HG03342 (cell line): ENCODE data around the gene CCDC194.

Source experiments
- ATAC-seq: cut with Tn5 transposase; IDR thresholded peaks from one replicate; pipeline ENCODE4 v1.9.1; 2021; ENCODE audit warnings: mild to moderate bottlenecking, moderate library complexity; ENCODE audit not compliant: unreplicated experiment

The CCDC194 gene

GRCh38 chr19:17406046-17406886, 12.3 kb upstream of the CCDC194 start:
- peak; percentile 30 for ATAC-seq

DNA sequence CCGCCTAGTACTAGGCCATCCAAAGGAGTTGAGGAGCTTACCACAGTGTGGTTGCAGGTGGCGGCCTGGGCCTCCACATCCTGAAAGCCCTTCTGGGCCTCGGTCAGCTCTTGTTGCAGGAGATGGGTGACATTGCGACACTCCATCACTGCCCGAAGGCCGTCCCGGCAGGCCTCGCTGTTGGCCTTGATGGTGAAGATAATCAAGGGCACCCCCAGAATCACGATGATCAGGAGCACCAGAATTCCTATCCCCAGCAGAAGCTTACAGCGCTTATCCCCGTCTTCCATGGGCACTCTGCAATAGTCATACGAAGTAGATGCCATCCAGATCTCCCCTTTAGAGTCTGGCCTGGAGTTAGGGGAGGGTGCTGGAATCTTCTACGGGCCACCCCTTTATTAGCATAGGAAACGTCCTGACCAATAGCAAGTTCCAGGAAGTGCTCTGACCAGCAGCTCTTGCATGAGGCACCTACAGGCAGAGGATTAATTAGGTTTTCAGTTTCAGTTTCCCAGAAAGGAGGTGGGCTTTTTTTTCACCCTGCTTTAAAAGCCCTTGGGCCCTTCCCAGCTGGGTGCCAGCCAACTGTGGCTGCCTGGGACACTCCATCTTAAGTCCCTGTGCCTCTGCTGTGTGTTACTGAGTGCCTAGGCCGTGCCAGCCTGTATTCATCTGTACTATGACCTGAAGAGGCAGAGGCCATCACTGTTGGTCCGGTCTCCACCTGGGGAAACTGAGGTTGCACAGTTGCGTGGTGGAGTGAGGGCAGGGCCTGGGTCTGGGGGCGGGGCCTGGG, 11.5 kb upstream of the CCDC194 start, which contains the start of gene BST2:
Gene BST2 (minus strand): TSS at position 381 of the 796 bp plus-strand sequence. CDS start 55 bp downstream, at position 326.
- ATAC-seq, result peak; percentile 70

GRCh38 chr19:17404621-17405249, 10.7 kb upstream of the CCDC194 start:
- peak; percentile 32 for ATAC-seq

DNA sequence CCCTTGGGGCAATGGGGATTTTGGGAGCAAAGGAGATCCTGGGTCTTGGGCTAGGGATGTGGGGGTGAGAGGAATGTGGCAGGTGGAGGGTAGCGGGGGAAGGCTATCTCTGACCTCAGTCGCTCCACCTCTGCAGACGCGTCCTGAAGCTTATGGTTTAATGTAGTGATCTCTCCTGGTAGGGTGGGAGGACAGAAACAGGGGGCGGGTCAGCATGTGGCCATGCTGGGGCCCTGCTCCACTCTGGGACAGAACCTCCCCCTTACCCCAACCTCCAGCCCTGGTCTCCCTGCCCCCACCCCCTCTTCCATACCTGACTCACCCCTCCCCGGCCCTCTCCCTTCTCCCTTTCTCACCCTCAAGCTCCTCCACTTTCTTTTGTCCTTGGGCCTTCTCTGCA, 10.0 kb upstream of the CCDC194 start:
- ATAC-seq, result no peak

DNA sequence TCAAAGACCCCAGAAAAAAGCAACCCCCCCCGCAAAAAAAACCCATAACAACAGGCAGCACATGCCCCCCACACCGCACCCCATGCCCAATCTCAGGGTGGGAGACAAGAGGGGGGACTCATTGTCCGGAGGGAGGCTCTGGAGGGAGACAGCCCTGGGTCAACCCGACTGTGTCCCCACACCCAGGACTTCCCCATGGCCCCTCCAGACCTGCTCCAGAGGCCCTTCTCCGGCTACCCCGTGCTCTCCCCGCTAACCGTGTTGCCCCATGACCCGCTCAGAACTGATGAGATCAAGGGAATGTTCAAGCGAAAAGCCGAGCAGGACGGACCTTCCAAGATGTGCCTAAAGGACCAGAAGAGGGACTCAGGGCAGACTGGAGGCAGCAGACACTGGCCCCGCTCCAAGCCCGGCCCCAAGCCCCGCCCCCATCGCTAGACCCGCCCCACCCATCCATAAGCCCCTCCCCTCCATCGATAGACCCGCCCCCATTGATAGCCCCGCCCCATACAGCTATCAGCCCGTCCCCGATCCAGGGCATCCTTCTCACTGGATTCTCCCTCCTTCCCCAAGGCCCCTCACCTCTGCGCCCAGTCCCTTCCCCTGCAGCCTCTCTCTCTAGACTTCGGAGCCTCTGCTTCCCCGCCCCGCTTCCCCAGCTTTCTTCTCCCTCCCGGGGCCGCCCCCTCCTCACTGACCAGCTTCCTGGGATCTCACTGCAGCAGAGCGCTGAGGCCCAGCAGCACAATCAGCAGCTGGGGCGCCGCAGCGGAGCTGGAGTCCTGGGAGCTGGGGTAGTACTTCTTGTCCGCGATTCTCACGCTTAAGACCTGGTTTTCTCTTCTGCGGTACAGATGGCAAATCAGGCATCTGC, 9.2 kb upstream of the CCDC194 start:
- no peak for ATAC-seq

- ATAC-seq, result no peak
Observed at GRCh38 chr19:17401628-17402027, 7.6 kb upstream of the CCDC194 start.

- no peak for ATAC-seq
Observed at GRCh38 chr19:17398902-17399527, 5.0 kb upstream of the CCDC194 start.

GRCh38 chr19:17394891-17395415, 957 bp upstream of the CCDC194 start:
- ATAC-seq, result no peak

DNA sequence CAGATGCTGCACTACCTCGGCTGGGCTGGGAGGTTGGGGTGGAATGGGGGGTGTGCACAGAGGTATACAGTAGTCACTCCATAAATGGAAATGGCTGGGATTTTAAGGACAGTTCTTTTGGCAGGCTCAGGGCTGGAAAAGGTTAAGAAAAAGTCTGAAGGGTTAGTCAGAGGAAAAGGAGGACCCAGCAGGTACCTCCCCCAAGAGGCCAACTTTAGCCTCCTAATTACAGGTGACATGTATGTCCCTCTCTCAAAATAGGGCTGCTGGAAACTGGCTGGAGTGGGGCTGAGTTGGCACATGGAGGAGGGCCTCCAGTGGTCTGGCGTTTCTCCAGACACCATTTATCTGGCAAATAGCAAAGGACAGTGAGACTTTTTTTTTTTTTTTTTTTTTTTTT, 994 bp downstream of the CCDC194 start:
- no peak for ATAC-seq

- ATAC-seq, result no peak
Observed at GRCh38 chr19:17391371-17392151, 2.4 kb downstream of the CCDC194 start.

DNA sequence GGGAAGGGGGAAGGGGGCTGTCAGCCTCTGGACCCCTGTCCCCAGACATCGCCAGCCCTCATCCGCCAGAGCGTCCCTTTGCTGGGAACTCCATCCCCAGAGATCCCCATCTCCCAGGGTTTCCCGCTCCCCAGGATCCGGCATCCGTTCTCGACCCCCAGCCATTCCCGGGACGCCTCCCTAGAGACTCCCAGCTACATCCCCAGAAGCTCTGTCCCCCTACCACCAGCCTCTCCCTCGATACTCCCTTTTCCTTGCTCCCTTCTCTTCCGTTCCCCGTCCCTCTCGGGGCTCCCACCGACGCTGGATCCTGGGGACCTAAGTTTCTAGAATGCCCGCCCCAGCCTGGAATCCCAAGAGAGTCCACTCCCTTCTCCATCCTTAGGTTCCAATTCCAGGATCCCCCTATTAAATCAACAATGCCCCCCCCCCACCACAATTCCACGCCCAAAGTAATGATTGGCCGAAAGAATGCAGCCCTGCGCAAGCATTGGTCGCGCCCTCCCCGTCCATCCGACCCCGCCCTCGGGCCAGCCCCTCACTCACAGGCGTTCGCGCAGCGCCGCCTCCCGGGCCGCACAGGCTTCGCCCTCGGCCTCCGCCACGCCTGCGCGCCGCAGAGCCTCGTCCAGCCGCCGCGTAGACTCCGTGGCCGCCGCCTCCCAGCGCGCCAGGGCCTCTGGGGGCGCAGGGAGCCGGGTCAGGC, 3.2 kb downstream of the CCDC194 start:
- ATAC-seq, result peak; percentile 85

- ATAC-seq, result no peak
Observed at GRCh38 chr19:17389957-17390664, 3.9 kb downstream of the CCDC194 start.

- no peak for ATAC-seq
Observed at GRCh38 chr19:17389288-17389687, 4.7 kb downstream of the CCDC194 start.

DNA sequence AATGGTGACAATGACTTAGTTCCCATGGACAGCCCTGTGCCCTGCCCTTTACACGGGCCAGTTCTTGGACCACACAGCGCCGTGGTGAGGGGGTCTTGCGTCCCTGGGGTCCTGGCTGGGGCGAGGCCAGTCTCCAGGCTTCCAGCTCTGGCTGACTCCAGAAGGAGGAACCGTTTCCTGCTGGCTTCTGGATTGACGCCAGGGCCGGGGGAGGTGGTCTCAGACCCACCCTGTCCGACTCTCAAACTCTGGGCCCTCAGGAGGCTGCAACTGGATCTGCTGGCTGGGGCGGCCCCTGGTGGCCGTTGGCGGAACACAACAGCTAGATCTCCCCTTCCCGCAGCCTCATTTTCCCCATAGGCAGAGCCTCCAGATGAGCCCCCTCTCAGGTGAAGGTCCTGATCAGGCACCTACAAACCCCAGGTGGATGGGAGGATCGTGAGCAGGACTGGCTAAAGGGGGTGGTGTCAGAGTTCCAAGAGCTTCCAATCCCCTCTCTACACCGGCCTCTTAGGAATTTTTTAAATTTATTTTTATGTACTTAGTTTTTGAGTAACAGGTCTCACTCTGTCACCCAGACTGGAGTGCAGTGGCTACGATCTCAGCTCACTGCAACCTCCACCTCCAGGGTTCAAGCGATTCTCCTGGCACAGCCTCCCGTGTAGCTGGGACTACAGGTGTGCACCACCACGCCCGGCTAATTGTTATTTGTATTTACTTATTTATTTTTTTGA, 8.0 kb downstream of the CCDC194 start:
- ATAC-seq, result no peak

DNA sequence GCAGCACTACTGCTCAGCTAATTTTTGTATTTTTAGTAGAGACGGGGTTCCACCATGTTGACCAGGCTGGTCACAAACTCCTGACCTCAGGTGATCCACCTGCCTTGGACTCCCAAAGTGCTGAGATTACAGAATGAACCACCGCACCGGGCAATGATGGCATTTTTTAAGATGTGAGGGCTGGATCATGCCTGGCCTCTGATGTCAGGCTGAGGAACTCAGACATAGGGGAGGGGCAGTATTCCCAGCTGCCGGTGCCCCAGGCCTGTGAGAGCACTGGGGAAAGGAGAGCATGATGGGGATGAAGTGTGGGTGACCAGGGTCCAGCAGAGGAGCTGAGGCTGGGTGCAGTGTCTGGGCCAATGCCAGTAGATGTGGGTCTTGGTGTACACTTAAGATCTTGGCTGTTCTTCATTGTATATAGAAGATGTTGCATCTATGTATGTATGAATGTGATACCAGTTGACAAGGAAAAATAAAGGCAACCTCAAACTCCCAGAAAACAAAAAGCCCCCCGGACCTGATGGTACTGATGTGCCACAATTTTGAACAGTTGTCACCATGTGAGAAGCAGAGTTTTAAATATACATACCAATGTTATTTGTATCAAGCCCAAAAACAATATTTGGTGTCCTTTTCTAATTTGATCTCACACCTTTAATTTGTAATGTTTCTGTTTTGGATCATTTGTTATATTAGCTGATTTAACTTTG, 13.4 kb downstream of the CCDC194 start:
- no peak for ATAC-seq

DNA sequence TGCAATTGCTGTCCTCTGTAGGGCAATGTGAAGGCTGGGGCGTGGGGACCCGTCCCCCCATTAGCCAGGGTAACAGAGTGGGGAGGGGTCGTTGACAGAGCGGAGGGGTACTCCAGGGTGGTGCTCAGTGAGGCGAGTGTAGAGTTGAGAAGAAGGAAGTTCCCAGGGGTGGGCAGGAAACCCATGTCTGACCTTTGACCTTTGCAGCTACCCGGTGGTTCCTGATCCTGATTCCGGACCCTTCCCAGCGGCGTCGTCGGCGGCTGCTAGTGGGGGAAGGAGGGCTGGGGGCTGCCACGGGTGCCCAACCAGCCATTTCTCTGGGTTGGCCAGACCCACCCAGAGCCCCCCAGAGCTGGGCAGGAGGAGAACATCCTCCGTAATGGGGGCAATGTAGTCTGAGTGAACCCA, 14.8 kb downstream of the CCDC194 start:
- no peak for ATAC-seq
